ENCODE data around the gene TRAF7.

The TRAF7 gene

GRCh38 chr16:2204416-2205103, 49.0 kb downstream of the TRAF7 start:
- no peak for DNase-seq

GRCh38 chr16:2205104-2205966, 49.8 kb downstream of the TRAF7 start, which contains the start of gene MLST8:
TSS of gene MLST8 (plus strand) at chr16:2205454. CDS start at chr16:2206086, 632 bp downstream.
- peak; percentile 92 for DNase-seq

- DNase-seq, result no peak
Measured at GRCh38 chr16:2205967-2206313, 50.4 kb downstream of the TRAF7 start.

- no peak for DNase-seq
Measured at GRCh38 chr16:2206420-2206779, 50.8 kb downstream of the TRAF7 start.

GRCh38 chr16:2206780-2207433, 51.3 kb downstream of the TRAF7 start:
- DNase-seq, result peak; percentile 27

- no peak for DNase-seq
Measured at GRCh38 chr16:2207872-2208271, 52.3 kb downstream of the TRAF7 start.

GRCh38 chr16:2208308-2208707, 52.7 kb downstream of the TRAF7 start:
- DNase-seq, result peak; percentile 61

GRCh38 chr16:2208772-2209171, 53.2 kb downstream of the TRAF7 start:
- no peak for DNase-seq

GRCh38 chr16:2209258-2210008, 53.9 kb downstream of the TRAF7 start:
- peak; percentile 80 for DNase-seq

GRCh38 chr16:2210009-2210332, 54.4 kb downstream of the TRAF7 start:
- DNase-seq, result no peak

- peak; percentile 40 for DNase-seq
Measured at GRCh38 chr16:2210386-2211365, 55.1 kb downstream of the TRAF7 start, which contains the start of gene BRICD5. TSS of gene BRICD5 (minus strand) at chr16:2210863. CDS start at chr16:2210833, 30 bp downstream.

GRCh38 chr16:2211923-2212347, 56.4 kb downstream of the TRAF7 start:
- DNase-seq, result peak; percentile 46

- DNase-seq, result peak; percentile 25
Measured at GRCh38 chr16:2212362-2213324, 57.1 kb downstream of the TRAF7 start.

GRCh38 chr16:2213817-2214718, 58.5 kb downstream of the TRAF7 start:
- DNase-seq, result no peak

GRCh38 chr16:2214719-2214968, 59.1 kb downstream of the TRAF7 start, which contains the start of gene PGP:
TSS of gene PGP (minus strand) at chr16:2214840. CDS start at chr16:2214777, 63 bp downstream.
- DNase-seq, result no peak

- no peak for DNase-seq
Measured at GRCh38 chr16:2216330-2216729, 60.7 kb downstream of the TRAF7 start.

- DNase-seq, result peak; percentile 100
Measured at GRCh38 chr16:2223221-2223941, 67.8 kb downstream of the TRAF7 start, which contains the start of gene E4F1. TSS of gene E4F1 (plus strand) at chr16:2223591. CDS start at chr16:2223614, 23 bp downstream.

GRCh38 chr16:2223942-2224486, 68.4 kb downstream of the TRAF7 start:
- peak; percentile 72 for DNase-seq

Measured in NCI-H82 (cell line).